ENCODE measurements around the gene ADGRD1.

Gene ADGRD1

DNA sequence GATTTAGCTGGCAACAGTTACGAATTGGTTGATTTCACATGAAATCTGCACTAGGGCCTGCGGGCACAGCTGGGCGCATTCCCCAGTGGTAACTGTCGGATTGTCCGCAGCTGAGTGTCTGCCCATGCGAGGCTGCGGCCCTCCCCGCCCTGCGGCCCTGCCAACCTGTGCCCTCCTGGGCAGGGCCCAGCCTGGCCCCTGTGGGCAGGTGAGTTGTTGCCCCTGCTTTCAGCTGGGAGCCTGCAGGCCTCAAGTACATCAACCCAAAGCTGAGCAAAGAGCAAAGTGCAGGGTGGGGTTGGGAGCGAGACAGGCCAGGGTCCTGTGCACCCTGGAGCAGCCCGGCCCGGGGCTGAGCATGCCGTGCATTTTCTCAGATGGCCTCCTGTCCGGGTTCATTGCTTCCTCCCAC is 89.1 kb downstream of the ADGRD1 start:
- no peak for DNase-seq (ENCODE audit: low read depth)

GRCh38 chr12:131043401-131043871 is 89.7 kb downstream of the ADGRD1 start:
- DNase-seq (ENCODE audit: low read depth), result no peak

DNA sequence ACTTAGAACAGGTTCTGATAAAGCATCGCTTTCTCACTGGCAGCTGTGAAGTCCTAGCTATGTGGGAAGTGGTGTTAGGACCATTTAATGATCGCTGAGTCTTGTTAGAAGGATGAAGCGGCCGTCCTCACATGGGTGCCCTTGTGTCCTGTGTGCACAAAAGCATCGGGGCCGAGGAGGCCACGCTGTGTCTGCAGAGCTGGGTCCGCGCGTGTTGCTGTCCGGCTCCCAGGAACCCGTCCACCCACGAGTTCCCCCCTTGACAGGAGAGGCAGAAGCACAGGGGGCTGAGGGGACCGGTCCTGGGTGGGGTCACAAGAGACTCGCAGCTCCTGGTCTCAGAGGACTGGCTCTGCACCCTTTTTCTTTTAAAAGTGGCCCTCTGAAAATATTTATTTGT is 90.4 kb downstream of the ADGRD1 start:
- DNase-seq (ENCODE audit: low read depth), result no peak

DNA sequence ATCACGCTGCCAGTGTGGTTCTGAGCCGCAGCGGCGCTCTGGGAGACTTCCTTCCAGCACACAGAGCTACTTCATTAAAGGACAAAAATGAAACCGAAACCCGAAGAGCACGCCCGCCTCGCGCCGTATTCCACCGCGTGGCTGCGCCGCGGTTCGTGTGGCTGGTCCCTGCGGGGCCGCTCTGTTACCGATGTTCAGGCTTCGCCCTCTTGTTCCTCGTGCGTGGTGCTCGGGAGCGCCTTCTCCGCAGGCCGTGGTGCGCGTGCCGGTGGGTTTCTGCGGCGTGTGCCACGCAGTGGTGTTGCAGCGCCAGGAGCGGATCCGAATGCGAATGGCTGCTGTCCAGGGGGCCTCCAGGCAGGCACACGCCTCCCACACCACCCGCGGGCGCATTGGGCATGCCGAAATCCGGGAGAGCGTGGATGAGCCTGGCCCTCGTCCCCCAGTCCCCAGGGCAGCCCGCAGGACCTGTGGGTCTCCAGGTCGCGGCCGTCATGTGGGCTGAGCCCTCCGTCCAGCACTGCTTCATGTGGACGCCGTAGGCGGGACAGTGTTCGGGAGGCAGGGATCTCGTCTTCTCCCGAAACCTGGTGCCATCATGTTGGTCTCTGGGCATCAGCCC is 91.2 kb downstream of the ADGRD1 start:
- DNase-seq (ENCODE audit: low read depth), result no peak

DNA sequence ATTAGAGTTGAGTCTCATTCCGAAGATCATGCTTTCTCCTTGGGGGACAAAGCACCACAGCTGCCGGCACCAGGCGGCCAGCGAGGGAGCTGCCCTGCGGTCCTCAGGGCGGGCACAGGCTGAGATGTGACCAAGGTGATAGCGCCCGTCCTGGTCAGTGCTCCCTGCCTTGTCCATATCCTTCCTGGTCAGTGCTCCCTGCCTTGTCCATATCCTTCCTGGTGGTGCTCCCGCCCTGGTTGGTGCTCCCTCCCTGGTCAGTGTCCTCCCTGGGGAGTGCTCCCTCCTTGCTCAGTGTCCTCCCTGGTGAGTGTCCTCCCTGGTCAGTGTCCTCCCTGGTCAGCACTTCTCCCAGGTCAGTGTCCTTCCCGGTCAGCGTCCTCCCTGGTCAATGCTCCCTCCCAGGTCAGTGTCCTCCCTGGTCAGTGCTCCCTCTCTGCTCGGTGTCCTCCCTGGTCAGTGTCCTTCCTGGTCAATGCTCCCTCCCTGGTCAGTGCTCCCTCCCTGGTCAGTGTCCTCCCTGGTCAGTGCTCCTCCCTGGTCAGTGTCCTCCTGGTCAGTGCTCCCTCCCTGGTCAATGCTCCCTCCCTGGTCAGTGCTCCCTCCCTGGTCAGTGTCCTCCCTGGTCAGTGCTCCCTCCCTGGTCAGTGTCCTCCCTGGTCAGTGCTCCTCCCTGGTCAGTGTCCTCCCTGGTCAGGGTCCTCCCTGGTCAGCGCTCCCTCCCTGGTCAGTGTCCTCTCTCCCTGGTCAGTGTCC is 92.2 kb downstream of the ADGRD1 start:
- DNase-seq (ENCODE audit: low read depth), result no peak

- no peak for DNase-seq (ENCODE audit: low read depth)
These were observed 93.4 kb downstream of the ADGRD1 start for GRCh38 chr12:131046813-131047788.

GRCh38 chr12:131047789-131048610 is 94.3 kb downstream of the ADGRD1 start:
- DNase-seq (ENCODE audit: low read depth), result no peak

GRCh38 chr12:131048611-131048990 is 94.9 kb downstream of the ADGRD1 start:
- no peak for DNase-seq (ENCODE audit: low read depth)

DNA sequence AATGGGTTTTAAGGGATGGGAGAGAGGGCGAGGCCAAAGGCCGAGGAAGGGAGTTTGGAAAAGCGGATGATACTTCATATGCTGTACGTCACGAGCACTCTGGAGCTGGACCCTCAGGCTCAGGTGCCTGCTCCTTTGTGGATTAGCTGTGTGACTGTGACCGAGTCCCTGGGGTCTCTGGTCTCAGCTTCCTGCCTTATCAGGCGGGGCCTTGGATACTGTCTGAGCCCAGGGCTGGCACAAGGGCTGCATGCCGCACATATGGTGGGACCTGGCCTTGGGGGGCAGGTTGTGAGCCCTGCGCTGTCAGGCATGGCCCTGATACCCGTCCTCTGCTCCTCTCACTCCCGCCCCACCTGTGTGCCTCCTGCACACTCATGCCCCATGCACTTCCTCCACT is 95.3 kb downstream of the ADGRD1 start:
- no peak for DNase-seq (ENCODE audit: low read depth)

- no peak for DNase-seq (ENCODE audit: low read depth)
These were observed 96.0 kb downstream of the ADGRD1 start for GRCh38 chr12:131049549-131050339.

GRCh38 chr12:131050463-131051154 is 96.9 kb downstream of the ADGRD1 start:
- DNase-seq (ENCODE audit: low read depth), result no peak

- DNase-seq (ENCODE audit: low read depth), result no peak
These were observed 97.4 kb downstream of the ADGRD1 start for GRCh38 chr12:131051155-131051473.

DNA sequence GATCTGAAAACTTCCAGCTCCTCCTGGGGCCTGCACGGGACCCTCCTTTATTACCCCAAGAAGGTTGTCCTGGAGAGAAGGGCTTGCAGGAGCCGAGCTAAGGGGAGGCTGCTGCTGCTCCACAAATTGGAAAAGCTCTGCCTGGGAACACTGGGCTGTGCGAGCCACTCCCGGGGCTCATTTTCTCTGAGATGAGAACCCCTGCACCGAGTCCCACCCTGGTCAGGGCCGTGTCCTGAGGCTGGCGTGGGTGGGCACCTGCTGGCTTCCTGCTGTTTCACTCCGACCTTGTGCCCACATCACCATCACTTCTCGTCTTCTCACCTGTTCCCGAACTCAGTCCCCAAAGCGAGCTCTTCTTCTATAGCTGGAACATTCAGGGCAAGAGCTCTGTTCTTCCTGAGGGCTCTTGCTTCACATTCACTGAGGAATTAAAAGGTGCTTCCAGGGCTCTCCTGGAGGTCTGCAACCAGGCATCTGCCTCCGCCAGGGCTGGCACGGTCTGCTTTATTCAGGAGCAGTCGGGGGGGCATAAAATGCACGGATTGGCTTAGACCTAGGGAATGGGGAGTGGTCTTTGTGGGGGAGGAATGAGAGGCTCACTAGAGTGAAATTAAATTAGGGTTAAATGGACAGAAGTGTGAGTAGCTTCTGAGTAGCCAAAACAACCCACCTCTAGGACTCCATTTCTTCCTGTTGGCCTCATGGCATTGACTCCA is 98.5 kb downstream of the ADGRD1 start:
- DNase-seq (ENCODE audit: low read depth), result no peak

GRCh38 chr12:131052929-131053328 is 99.2 kb downstream of the ADGRD1 start:
- DNase-seq (ENCODE audit: low read depth), result no peak

DNA sequence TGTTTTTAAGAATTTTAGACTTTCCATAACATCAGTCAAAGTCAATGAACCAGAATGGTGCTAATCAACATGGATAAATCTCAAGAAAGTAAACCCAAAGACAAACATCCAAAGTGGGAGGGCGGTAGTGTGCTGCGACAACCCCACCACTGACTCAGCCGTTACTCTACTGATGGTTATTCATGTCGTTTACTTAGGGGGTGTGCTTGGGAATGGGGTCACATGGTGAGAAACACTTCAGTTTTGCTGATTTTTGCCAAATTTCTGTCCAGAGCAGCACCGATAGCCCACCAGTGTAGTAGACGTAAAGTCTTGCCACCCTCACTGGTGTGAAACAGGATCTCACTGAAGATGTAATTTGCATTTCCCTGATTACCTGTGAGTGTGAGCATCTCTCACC is 99.9 kb downstream of the ADGRD1 start:
- DNase-seq (ENCODE audit: low read depth), result no peak

DNA sequence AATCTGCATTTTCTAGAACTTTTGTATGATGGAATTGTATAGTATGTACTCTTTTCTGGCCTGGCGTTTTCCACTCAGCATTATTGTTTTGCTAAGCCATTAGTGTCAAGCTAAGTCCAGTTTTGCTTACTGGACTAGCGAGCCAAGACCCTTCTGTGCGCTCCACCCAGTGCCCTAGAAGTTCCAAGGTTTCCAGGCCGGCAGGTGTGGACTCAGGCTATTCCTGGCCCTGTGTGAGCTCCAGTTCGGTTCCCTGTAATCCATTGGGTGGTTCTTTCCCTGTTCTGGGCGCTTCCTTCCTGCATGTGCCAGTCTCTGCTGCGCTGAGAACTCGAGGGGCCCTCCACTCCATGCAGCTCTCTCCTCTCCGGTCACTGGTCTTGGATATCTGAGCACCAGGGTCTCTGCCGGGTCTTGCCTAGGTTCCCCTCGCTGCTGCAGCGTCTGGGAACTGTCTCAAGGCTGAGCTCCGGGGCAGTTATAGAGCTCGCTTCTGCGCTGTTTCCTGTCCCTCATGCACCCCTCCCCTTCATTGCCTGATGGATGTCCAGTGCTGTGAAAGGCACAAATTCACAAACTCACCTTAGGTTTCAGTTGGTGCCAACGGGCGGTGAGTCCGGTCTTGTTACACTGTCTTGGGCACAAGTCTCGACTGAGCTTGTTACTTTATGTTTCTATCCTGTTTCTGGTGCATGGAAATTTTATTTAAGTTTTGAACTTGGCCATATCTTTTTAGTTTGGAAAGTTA is 100.8 kb downstream of the ADGRD1 start:
- DNase-seq (ENCODE audit: low read depth), result no peak

- DNase-seq (ENCODE audit: low read depth), result no peak
These were observed 101.4 kb downstream of the ADGRD1 start for GRCh38 chr12:131055093-131055465.

GRCh38 chr12:131055596-131056233 is 102.0 kb downstream of the ADGRD1 start:
- no peak for DNase-seq (ENCODE audit: low read depth)

GRCh38 chr12:131056626-131057025 is 102.9 kb downstream of the ADGRD1 start:
- DNase-seq (ENCODE audit: low read depth), result no peak
